H1 (cell line): ENCODE data around the gene DCLK1. TPM values are rescaled to one million over a fixed set of nuclear protein-coding genes. Genes with fewer than 3 reads are reported as not detected.

Experiments used
- EGR1 ChIP-seq: IDR thresholded peaks from 2 replicates; pipeline ENCODE4 v1.6.1; 2011; ENCODE audit warnings: low read depth, low read length, borderline replicate concordance
- SP2 ChIP-seq: IDR thresholded peaks from 2 replicates; pipeline ENCODE4 v1.6.1; 2012; ENCODE audit warnings: mild to moderate bottlenecking, low read length, inconsistent platforms
- TBP ChIP-seq: IDR thresholded peaks from 2 replicates; pipeline ENCODE4 v1.6.1; 2011; ENCODE audit warnings: low read depth, low read length, improper control_type of control experiment
- polyA plus RNA-seq, 7 experiments: library from polyadenylated mRNA; depleted of rRNA in 3 of 7; stranded (reverse) in 5 of 7; unstranded in 2 of 7; fragments of >200 nt in 5 of 7; fragments of 200-250 nt in 2 of 7; gene quantifications; 1 replicate in 5 of 7; 2 replicates in 1 of 7; 4 replicates in 1 of 7; pipeline versions ENCODE4 v1.2.1 to v1.2.3, GENCODE V29; 2011 to 2013; ENCODE audit warnings: missing spikeins in 2 of 7, mixed read lengths in 2 of 7
- total RNA-seq: library from RNA; stranded (reverse); fragmentation: NEBNext Ultra II Directional; extraction: Animal tissue kit (Norgen Biotek cat#: 25700); gene quantifications from 2 replicates; pipeline ENCODE4 v1.2.1, GENCODE V29; 2021
- TF ChIP-seq, protein P1 (sequence below), 3 experiments: IDR thresholded peaks; 1 replicate in 2 of 3; 2 replicates in 1 of 3; pipeline versions ENCODE4 v1.5.1 to v1.6.1; 2011; ENCODE audit warnings: low read length in 3 of 3, mild to moderate bottlenecking in 3 of 3, inconsistent platforms in 2 of 3, low read depth in 1 of 3, moderate library complexity in 1 of 3; ENCODE audit not compliant: insufficient read depth in 1 of 3; ENCODE audit errors: control extremely low read depth in 1 of 3
- TF ChIP-seq, protein P2 (sequence below): IDR thresholded peaks from 2 replicates; pipeline ENCODE4 v1.6.1; 2011; ENCODE audit warnings: low read length, improper control_type of control experiment

Gene DCLK1
- total and polyA plus RNA-seq, 2 of the 8 experiments (the other 6 are each of a cell fraction or from before 2014, with no cell fraction given), result 22.8 to 41.0 TPM

DNA sequence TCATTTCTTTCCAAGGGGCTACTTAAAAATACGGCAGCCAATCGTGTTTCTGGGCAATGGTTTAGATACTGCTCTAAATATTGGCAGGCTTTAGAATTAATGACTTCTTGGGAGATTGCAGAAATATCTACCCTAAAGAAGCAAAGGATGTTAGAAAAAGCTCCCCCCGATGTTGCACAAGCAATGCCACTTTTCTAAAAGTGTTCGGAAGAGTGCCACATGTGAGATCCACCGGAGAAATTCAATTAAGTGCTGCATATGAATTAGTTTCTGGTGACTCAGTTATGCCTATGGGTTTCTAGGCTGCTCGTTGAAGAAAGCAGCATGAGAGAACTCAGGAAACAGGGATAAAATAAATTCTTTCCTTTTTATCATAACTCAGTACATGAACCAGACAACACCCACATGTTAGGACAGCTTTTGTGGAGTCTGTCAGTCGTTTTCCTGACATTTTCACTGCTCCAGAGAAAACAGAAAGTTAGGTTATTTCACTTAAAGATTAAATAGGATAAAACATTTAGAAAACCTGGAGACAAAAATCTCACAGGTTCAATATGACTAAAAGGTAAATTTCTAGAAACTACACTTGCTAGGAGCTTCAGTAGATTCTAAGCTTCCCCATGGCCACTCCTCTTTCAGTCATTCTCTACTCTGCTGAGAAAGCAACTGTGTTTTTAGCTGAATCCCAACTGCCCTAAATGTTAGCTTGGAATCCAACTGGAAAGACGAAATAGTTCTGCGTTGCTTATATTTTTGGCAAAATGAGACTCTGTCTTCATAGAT is 244.7 kb downstream of the DCLK1 start (continued):
- TF ChIP-seq, protein P1, sequence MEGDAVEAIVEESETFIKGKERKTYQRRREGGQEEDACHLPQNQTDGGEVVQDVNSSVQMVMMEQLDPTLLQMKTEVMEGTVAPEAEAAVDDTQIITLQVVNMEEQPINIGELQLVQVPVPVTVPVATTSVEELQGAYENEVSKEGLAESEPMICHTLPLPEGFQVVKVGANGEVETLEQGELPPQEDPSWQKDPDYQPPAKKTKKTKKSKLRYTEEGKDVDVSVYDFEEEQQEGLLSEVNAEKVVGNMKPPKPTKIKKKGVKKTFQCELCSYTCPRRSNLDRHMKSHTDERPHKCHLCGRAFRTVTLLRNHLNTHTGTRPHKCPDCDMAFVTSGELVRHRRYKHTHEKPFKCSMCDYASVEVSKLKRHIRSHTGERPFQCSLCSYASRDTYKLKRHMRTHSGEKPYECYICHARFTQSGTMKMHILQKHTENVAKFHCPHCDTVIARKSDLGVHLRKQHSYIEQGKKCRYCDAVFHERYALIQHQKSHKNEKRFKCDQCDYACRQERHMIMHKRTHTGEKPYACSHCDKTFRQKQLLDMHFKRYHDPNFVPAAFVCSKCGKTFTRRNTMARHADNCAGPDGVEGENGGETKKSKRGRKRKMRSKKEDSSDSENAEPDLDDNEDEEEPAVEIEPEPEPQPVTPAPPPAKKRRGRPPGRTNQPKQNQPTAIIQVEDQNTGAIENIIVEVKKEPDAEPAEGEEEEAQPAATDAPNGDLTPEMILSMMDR (IDR thresholded peaks at IDR 0.05; ENCODE audit: control extremely low read depth in 1 of 3, insufficient read depth in 1 of 3, low read depth in 1 of 3, low read length in 3 of 3), result no peak
- TF ChIP-seq SP2, result no peak
- no peak for TF ChIP-seq EGR1
- TF ChIP-seq TBP, result no peak
- TF ChIP-seq, protein P2, sequence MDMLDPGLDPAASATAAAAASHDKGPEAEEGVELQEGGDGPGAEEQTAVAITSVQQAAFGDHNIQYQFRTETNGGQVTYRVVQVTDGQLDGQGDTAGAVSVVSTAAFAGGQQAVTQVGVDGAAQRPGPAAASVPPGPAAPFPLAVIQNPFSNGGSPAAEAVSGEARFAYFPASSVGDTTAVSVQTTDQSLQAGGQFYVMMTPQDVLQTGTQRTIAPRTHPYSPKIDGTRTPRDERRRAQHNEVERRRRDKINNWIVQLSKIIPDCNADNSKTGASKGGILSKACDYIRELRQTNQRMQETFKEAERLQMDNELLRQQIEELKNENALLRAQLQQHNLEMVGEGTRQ, result no peak
